ENCODE measurements around the gene VAV3. TPM values are rescaled to one million over a fixed set of nuclear protein-coding genes. Genes with fewer than 3 reads are reported as not detected.

The VAV3 gene
- total and polyA plus RNA-seq, 2 of the 8 experiments (the other 6 are each of a cell fraction or from before 2014, with no cell fraction given): 2.9 to 7.9 TPM

- WGBS, 2 experiments (ENCODE audit: extremely low coverage in 1 of 2, insufficient coverage in 1 of 2, insufficient read length in 1 of 2, insufficient replicate concordance in 2 of 2, low coverage in 1 of 2, low lambda C conversion rate in 2 of 2, missing lambda C conversion rate in 1 of 2): 100% methylated on average over 1 of the region's 2 CpGs; no CpG with 5 or more reads in 1 of the 2 experiments
- no peak overlapping the region for H2BK120ac ChIP-seq (replicated peaks; ENCODE audit: low read depth, low read length)
- H3K79me1 ChIP-seq (ENCODE audit: low read depth, low read length): no peaks in the 10 kb centered on the region
- no peak overlapping the region for H2AFZ ChIP-seq (ENCODE audit: low read length)
- no peak for TF ChIP-seq GABPA (IDR thresholded peaks at IDR 0.05; ENCODE audit: borderline replicate concordance, insufficient read depth, low read length)
- TF ChIP-seq, protein P1, sequence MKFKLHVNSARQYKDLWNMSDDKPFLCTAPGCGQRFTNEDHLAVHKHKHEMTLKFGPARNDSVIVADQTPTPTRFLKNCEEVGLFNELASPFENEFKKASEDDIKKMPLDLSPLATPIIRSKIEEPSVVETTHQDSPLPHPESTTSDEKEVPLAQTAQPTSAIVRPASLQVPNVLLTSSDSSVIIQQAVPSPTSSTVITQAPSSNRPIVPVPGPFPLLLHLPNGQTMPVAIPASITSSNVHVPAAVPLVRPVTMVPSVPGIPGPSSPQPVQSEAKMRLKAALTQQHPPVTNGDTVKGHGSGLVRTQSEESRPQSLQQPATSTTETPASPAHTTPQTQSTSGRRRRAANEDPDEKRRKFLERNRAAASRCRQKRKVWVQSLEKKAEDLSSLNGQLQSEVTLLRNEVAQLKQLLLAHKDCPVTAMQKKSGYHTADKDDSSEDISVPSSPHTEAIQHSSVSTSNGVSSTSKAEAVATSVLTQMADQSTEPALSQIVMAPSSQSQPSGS (IDR thresholded peaks at IDR 0.05; ENCODE audit: low read length): no peak
- no peak for TF ChIP-seq CTCF (IDR thresholded peaks at IDR 0.05; ENCODE audit: control extremely low read depth in 1 of 3, insufficient read depth in 1 of 3, low read depth in 1 of 3, low read length in 3 of 3)
- TF ChIP-seq CHD1 (IDR thresholded peaks at IDR 0.05; ENCODE audit: low read depth, low read length): no peak
- no peak for TF ChIP-seq KDM4A (IDR thresholded peaks at IDR 0.05; ENCODE audit: low read depth, low read length, severe bottlenecking)
- no peak for TF ChIP-seq GTF2F1 (IDR thresholded peaks at IDR 0.05; ENCODE audit: borderline replicate concordance, low read depth, low read length)
- no peak for TF ChIP-seq SUZ12 (IDR thresholded peaks at IDR 0.05; ENCODE audit: low read length)
- H2AK5ac ChIP-seq (ENCODE audit: low read depth, low read length): no peak overlapping the region
- no peak overlapping the region for H2BK15ac ChIP-seq (ENCODE audit: low read length)
- H3K4me2 ChIP-seq (ENCODE audit: insufficient read depth in 1 of 2, low read depth in 2 of 2, low read length in 2 of 2): no peak overlapping the region
- H2BK12ac ChIP-seq (ENCODE audit: low read depth, low read length): no peak overlapping the region
- no peak overlapping the region for H3K18ac ChIP-seq (ENCODE audit: extremely low read depth, low read length)
- H3K4me1 ChIP-seq (replicated peaks in 1 of 4; ENCODE audit: control insufficient read depth in 3 of 4, insufficient read depth in 4 of 4, low read length in 3 of 4): no peaks in the 10 kb centered on the region
- H2BK5ac ChIP-seq (ENCODE audit: low read depth, low read length): no peak overlapping the region
- H3K27ac ChIP-seq (ENCODE audit: low read depth, low read length): no peak overlapping the region
- no peak overlapping the region for H4K91ac ChIP-seq (replicated peaks; ENCODE audit: insufficient read length, low read length)
- no peak for FAIRE-seq
- no peak overlapping the region for H2BK20ac ChIP-seq (ENCODE audit: low read length)
- no peak for DNase-seq (ENCODE audit: low read depth in 1 of 2, low spot score in 2 of 2)
- H3K4me3 ChIP-seq (ENCODE audit: extremely low read depth in 1 of 4, insufficient read depth in 2 of 4, low read depth in 3 of 4, low read length in 4 of 4): no peak overlapping the region
- H3K27me3 ChIP-seq (replicated peaks in 1 of 4; ENCODE audit: control insufficient read depth in 3 of 4, extremely low read depth in 1 of 4, insufficient read depth in 3 of 4, low read length in 3 of 4): no peaks in the 10 kb centered on the region
- ChIA-PET POLR2A (ENCODE audit: partially characterized antibody) (no interaction called here), CTCF (ENCODE audit: partially characterized antibody) (no interaction called here)
- no peak overlapping the region for H3K56ac ChIP-seq (replicated peaks; ENCODE audit: insufficient read length, low read depth, low read length)
- no peaks in the 10 kb centered on the region for H4K20me1 ChIP-seq (replicated peaks in 1 of 2; ENCODE audit: control insufficient read depth in 1 of 2, insufficient read depth in 2 of 2, low read length in 2 of 2)
- no peak overlapping the region for H3K9ac ChIP-seq (replicated peaks in 1 of 4; ENCODE audit: extremely low read depth in 1 of 4, low read depth in 3 of 4, low read length in 3 of 4)
- no peak overlapping the region for H4K5ac ChIP-seq (ENCODE audit: insufficient read length, low read depth, low read length)
- H3K23me2 ChIP-seq (ENCODE audit: low read depth, low read length): no peaks in the 10 kb centered on the region; the same call in 1 of the 2 replicates
- H3K14ac ChIP-seq (ENCODE audit: insufficient read length): no peak overlapping the region
- H3K4ac ChIP-seq (replicated peaks; ENCODE audit: insufficient read length, low read depth, low read length): no peak overlapping the region
- no peaks in the 10 kb centered on the region for H3K79me2 ChIP-seq (ENCODE audit: control insufficient read depth in 1 of 2, insufficient read depth in 2 of 2, low read length in 2 of 2)
- H3K9me3 ChIP-seq (ENCODE audit: insufficient read depth in 2 of 2, low read depth in 1 of 2, low read length in 1 of 2): no peaks in the 10 kb centered on the region
- no peak overlapping the region for H3K23ac ChIP-seq (ENCODE audit: insufficient read length)
- H4K8ac ChIP-seq (ENCODE audit: extremely low read depth, insufficient read depth, low read length): no peak overlapping the region
- H3K36me3 ChIP-seq (ENCODE audit: control insufficient read depth in 2 of 4, insufficient read depth in 4 of 4, low read length in 3 of 4): no peaks in the 10 kb centered on the region
Measured at GRCh38 chr1:107979926-107980325, 14.9 kb upstream of the VAV3 start.
